ENCODE results near the gene CAMK2G.
"Not testable (repeated sequence)": the region's sequence is repeated elsewhere in the genome, so short reads cannot be mapped to it uniquely, and the experiment has no call there.

The CAMK2G gene

DNA sequence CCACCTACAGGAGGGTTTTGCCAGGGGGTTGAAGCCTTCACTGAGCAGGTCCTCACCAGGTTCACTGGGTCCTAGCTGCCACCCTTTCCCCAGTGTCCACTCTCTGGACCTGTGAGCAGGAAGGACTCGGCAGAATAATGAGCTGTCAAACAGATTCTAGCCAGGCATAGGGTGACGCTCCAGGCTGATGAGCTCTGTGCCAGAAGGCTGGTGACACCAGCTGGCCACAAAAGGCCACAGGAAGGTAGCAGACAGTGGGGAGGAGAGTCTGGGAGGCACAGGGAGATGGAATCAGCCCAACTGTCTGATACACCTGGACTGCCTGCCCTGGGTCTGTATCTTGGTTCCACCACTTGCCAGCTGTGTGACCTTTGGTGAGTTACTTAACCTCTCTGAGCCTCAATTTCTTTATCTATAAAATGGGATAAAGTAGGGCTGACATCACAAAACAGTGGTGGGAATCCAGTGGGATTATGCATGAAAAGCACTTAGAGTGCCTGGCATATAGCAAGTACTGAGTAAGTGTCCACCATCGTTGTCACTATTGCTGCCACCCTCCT is 36.3 kb downstream of the CAMK2G start:
- no peak for DNase-seq

DNA sequence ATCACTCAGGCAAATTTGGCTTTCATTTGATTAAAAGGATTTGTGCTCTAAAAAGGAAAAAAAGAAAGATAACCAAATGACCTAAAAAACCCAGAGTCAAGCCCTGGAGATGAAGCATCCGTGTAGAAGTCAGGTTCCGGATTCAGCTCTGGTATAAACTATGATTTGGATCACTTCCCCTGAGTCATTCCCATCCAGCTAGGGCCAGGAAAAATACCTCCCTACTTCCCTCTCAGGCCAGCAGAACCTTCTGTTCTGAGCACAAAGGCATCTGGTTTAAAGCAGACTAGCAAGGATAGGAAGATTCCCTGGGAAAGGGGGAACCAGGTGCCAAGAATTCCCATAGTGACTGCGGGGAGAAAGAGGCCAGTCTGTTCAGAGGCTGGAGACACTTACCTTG is 37.3 kb downstream of the CAMK2G start:
- DNase-seq = no peak

DNA sequence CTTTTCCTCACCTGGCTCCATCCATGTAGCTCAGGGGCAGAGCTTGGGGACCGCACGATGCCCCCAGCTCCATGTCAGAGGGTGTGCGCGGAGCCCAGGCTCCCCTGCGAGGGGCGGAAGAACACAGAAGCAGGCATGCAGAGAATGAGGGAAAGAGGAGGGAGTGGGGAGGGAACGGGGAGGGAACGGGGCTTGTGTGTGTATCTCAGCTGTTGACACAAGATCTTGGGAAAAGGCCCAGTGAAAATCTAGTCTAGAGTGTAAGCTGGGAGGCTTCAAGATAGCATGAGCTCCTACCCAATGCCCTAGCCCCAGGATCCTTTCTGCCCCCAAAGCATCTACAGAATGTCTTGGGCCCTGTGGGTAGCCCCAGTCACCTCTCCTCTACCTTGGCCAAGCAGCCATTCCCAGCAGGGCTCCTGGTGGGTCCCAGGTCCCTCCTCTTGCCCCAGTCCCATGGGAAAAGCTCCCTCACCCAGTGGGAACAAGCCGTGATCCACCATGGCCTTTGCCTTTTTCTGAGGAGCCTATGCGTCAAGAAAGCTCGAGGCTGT is 37.9 kb downstream of the CAMK2G start:
- no peak for DNase-seq

DNA sequence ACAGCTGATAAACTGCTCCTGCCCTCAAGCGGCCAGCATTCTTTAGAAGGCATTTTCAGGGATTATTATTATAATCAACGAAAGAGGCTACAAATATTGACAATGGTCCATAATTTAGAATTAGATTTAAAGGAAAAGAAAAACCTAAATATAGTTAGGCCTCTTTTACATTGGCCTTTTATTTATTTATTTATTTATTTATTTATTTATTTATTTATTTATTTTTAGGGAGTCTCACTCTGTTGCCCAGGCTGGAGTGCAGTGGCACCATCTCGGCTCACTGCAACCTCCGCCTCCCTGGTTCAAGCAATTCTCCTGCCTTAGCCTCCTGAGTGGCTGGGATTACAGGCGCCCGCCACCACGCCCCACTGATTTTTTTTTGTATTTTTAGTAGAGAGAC is 45.3 kb downstream of the CAMK2G start:
- DNase-seq = not testable (repeated sequence)

DNA sequence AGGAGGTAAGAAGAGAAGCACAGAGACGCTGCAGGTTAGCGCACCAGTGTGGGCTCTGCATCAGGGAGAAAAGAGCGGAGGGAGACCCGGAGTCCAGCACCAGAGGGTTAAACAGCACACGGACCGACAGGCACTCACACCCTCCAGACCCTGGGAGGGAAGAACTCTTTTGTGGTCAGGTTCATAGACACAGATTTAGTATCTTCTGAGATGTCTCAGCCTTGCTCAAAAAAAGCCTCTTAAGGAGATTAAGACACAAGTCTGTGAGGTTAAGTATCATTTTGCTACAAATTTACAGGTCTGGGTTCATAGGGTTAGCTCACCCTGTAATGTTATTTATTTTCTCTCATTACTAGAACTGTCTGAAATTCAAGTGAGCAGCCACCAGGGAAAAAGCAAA is 46.2 kb downstream of the CAMK2G start:
- DNase-seq = no peak

DNA sequence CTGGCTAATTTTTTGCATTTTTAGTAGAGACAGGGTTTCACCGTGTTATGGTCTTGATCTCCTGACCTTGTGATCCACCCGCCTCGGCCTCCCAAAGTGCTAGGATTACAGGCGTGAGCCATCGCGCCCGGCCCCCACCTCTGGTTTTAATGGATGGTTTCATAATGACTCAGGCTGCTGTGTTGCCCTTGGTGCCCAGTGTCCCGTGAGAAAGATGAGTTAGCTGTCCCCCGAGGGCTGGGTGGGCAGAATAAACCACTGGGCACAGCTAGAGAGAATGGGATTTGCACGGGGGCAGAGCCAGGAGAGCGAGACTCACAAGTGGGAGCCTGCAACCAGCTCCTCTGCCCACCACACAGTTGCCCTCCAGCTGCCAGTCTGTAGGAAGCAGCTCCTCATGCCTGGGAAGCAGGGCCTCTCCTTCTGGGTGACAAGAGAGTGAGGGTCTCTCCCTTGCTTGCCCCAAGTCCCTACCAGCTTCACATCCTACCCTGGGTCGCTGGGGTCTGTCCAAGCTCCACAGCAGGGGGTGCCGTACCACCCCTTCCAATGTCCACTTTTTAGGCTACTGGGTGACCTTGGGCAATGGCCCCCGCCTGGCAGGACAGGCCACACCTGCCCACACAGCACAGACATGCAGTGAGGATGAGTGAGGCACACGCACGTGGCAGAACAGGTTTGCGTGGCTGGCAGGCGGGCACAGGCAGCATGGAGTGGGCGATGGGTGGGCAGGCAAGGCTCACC is 46.8 kb downstream of the CAMK2G start:
- DNase-seq = no peak

DNA sequence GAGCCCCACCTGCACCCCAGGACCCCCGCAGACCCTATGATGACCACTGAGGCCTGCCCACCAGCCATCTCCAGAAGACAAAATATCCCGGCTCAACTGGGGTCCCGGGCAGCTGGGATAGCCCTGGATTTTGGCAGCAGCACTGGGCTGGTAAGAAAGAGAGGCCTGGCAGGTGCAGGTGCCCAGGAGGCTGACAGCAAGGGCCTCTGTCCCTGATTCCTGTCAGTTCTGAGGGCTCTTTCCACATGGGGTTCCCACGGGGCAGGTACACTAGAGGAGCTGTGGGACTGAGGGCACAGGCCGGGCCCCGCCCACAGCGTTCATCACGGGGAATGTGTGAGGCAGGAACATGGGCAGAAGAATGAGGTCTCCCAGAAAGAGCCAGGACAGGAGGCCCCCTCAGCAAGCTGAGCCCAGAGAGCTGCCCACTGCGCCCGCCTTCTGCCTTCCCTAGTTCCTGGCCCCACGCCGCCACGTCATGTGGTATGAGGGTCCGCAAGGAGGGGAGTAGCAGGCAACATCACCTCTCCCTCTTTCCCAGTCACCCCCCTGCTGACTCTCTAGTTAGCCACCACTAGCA is 50.1 kb downstream of the CAMK2G start:
- DNase-seq = no peak

DNA sequence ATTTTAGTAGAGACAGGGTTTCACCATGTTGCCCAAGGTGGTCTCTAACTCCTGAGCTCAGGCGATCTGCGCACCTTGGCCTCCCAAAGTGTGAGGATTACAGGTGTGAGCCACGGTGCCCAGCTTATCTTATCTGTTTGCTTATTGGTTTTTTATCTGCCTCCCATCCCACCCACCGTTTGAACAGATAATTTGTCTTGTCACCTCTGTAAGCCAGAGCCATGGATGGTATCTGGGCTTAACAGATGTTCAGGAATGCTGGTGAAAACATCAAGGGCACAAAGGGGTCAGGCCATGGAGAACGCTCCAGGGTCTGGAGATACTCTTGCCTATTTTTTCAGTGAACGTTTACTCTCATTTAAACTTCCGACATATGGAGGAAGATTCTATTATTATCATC is 51.0 kb downstream of the CAMK2G start:
- DNase-seq = no peak

DNA sequence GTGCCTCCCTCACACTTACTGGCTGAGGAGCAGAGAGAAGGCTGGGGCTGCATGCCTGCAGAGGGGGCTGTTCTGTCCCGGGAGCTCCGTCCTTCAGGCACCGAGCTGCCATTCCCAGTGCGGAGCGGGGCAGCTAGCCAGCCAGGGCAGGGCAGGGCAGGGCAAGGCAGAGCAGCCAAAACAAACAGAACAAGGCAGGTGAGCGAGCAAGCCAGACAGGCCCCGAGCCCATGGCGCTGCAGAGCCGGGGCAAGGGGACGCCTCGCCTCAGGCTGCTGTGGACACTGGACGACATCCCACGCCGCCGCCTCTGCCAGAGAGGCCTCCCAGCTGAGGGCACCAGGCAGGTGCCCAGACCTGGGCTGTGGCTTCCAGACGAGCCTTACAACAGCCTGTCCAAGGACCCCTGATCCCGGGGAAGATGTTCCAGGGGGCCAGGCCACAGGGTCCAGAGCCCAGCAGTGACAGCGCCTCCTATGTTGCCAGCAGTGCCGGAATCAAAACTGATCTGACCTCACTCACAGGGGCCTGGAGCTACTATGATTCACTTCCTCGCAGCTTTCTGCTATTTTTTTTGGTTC is 54.8 kb downstream of the CAMK2G start:
- DNase-seq = no peak

DNA sequence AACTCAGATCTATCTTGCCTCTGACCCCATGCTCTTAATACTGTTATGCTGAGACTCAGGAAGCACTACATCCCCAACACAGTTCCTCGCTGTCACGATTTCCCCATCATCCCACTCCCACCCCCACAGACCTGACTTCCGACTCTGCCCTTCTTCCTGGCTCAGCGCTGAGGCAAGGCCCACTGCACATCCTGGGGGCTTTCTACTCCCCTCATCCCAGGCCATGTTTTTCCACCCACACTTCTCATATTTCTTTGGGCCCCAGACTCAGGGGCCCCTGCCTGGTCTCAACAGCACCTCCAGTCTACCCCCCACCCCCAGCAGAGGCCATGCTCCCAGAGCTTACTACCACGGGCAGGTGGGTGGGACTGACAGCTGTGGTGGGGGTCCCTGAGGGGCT is 55.3 kb downstream of the CAMK2G start:
- no peak for DNase-seq

DNA sequence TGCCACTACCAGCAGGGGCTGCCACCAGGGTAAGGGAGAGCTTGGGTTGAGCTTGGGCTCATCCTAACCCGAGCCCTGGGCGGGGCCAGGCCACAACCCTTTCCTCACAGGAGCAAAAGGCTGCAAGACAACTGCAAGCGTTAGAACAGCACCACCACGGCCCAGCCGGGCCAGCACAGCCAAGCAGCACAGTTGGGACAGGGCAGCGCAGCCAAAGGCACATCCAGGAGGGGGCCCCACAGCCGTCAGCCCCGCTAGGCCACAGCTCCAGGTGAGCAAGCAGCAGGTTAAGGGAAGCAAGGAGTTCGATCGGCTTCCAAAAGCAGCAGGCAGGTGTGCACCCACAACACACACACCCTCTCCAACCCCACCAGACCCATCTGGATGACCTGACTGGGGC is 56.0 kb downstream of the CAMK2G start:
- no peak for DNase-seq

DNA sequence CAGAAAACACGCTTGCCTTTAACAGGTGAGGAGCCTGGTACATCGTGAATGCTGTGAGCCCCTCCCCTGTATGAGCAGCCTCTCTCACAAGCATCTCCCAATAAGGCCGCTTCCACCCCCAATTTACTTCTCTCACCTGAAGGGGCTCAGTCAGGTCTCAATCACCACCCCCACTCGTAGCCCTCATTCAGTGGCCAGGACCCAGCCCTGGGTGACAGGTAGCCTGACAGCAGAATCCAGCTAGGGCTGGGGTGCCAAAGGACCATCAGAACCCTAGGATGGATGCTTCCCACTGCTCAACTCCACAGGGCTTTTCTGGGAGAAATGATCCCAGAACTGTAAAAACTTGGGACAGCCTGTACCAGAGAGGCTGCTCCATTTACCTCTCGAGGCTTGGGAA is 56.5 kb downstream of the CAMK2G start:
- no peak for DNase-seq

DNA sequence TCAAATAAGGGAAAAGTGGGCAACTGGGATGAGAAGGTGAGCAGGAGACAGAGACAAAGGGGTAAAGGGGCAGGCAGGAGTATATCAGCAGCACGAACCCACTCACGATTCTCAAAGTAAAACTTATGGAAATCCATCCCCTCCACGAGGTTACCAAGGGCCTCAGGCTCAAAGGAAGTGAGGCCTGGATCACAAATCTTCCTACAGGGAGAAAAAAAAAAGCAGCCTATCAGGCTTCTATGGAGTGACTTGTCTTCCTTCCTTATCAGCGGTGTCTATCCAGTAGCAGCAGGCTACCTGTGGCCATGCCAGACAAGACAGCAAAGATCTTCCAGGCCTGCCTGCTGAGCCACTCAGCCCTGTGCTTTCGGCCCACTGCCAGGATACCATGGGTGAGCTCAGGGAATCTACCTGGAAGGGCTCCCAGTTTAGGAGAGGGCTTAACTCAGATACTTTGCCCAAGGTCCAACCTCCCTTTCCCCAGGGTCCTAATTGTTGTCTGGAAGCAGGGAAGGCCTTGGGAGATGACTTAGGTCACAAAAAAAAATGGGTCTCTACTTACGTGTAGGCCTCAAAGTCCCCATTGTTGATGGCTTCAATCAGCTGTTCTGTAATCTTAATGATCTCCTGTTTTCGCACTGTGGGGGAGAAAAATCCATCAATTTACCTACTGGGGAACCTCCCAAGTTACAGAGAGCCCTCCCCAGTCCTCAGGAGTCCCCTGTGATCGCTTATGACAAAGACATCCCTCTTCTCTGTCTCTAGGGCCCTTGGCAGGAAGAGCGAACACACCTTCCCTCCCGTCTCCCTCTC is 57.2 kb downstream of the CAMK2G start:
- DNase-seq = no peak

DNA sequence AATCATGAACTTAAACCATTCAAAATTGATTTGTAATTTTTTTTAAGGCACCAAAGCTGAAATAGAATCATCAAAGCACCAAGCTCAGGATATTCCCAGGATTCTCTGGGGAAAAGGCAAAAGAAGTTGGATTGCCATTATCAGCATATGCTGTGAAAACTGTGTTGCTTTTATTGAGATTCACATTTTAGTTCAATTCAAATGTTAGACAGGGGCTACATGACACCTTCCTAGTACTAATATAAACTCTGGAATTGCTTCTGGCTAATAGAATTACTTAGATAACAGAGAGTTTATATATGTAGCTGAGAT is 58.7 kb downstream of the CAMK2G start:
- DNase-seq = no peak

DNA sequence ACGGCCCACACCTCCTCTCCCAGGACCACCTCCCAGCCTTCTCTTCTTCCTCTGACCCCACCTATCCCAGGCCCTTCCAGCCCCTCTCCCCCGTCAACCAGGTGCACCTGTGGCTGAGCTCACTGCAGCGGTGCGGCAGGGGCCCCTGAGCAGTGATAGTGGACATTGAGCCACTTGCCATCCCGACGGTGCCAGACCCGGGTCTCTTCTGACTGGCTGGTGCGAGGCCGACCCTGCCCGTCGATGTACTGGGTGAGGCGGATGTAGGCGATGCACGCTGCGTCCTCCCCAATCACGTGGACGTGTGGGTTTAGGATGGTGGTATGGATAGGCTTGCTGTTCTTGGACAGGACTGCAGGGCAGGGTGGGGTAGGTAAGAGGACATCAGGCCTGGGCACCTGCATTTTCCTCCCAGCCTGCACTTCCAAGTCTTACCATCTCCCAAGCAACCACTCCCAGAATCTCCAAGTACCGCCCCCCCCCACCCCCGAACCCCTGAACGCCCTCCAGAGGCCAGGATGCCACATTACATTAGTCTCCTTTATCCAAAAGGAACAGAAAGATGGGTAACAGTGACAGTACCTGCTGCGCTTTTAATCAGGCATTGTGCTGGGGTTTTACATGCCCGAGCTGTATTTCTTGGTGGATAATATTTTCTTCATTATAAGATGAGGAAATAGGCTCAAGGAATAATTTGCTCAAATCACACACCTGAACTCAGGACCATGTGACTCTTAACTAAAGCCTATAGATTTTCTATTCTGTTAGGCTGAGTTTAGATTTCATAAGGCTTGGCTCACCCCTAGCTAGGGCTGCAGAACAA is 59.2 kb downstream of the CAMK2G start:
- no peak for DNase-seq

DNA sequence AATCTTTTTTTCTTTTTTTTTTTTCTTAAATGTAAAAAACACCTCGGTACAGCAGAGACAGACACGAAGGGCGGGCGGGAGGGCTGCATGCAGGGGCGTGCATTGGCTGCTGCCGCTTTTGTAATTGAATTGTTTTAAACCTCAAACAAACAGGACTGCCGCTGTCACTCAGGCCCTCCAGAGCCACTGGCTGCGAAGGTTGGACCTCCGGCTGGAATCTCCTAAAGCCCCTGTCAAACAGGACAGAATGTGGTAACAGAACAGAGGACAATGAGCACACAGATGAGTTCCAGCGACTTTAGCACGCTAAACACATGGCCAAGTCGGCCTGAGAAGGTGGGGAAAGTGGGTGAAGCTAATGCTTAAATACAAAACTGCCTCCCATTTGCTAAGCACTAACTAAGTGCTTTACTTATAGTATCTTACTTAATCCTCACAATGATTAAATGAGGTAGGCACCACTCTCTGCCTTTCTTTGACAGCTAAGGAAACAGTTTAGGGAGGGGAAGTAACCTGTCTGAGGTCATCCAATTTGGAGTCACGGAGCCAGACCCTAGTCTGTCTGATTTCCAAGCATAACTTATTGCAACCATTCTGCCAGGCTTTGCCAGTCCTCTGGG is 60.0 kb downstream of the CAMK2G start:
- no peak for DNase-seq

DNA sequence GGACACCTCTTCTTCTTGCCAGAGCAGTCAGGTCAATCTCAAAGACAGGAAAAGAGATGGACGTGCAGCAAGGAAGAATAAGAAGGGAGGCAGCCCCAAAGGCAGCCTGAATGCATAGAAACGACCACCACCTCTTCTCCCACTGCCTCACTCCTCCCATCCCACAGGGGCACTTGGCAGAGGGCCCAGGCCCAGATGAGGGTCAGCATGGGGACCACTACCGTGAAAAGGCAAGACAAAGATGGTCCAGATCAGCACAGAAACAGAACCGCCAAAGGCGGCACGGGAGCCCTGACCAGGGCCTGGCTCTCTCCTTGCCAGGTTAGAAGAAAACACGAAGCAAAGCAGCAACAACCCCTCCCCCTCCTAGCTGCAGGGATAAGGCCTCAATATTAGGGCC is 61.0 kb downstream of the CAMK2G start:
- no peak for DNase-seq

DNA sequence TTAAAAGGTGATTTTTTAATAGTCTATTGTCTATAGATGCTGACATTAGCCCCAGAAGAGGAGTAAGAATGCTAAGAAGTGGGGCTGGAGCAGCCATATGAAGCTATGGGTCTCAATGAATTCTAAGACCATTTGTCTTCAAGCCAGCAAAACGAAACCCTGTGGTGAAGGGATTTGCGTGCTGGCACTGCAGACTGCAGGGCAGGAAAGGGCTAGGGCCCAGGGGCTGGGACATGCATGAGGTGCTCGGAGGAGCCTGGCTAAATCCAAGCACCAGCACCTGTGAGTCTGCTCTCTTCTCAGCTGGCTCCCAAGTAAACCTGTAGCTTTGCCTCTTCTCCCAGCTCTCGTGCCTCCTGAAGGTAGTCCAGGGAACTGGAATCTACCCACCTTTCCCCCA is 61.7 kb downstream of the CAMK2G start:
- DNase-seq = no peak

DNA sequence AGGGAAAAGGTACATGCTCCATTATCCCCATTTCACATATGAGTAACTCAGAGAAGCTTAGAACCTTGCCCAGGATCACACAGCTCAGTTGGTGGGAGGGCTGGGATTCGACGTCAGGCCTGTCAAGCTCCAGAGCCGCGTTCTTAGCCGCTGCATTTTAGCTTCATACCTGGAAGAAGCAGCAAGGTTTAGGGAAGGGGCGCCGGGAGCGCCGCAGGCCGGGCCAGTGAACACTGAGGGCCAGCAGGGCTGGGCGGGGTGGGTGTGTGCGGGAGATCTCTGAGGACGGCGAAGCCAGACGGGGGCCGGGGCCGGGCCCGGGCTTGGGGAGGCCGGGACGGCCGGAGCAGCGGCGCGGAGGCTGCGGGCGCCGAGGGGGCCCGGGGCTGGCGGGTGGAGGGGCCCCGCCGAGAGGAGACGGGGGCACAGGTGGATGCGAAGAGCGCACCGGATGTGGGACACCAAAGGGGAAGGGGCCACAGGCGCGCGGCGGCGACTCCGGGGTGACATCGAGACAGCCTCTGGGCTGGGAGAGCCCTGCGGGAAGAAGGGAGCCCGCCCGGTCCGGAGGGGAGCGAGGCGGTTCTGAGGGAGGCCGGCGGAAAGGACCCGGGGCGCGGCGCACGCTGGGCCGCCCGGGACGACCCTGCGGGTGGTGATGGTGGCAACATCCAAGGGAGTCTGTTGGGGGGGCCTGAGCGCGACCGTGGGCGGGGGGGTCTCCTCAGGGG is 63.5 kb downstream of the CAMK2G start:
- no peak for DNase-seq

DNA sequence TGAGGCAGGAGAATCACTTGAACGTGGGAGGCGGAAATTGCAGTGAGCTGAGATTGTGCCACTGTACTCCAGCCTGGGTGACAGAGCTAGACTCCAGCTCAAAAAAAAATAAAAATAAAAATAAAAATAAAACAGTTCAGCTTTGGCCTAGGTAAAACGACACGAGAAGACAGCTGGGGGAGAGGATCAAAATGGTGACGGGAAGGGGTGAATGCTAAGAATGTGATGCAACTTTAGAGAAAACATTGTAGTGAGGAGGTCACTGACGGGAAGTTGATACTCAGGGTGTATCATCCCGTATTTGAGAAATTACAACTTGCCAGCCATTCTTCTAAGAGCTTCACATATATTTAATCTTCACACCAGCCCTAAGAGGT is 64.0 kb downstream of the CAMK2G start:
- no peak for DNase-seq
